Measurements from ENCODE around the gene SEMA7A. TPM values are rescaled to one million over a fixed set of nuclear protein-coding genes. Genes with fewer than 3 reads are reported as not detected.
"Not testable (repeated sequence)": the region's sequence is repeated elsewhere in the genome, so short reads cannot be mapped to it uniquely, and the experiment has no call there.

Gene SEMA7A
- total RNA-seq, 1 donor from 2014 or later, result 51.5 TPM

- no peak for DNase-seq
Observed at GRCh38 chr15:74373056-74373650, 60.6 kb downstream of the SEMA7A start.

- no peak for DNase-seq
Observed at GRCh38 chr15:74370471-74370870, 63.3 kb downstream of the SEMA7A start.

- DNase-seq, result no peak
Observed at GRCh38 chr15:74369756-74370155, 64.0 kb downstream of the SEMA7A start.

- no peak for DNase-seq
Observed at GRCh38 chr15:74369084-74369745, 64.5 kb downstream of the SEMA7A start.

GRCh38 chr15:74368121-74368520, 65.6 kb downstream of the SEMA7A start:
- DNase-seq, result no peak

GRCh38 chr15:74367296-74367854, 66.4 kb downstream of the SEMA7A start, which contains the start of gene CYP11A1:
TSS of gene CYP11A1 (minus strand) at chr15:74367646. CDS start at chr15:74367585, 61 bp downstream.
- DNase-seq, result no peak

GRCh38 chr15:74365598-74366445, 67.9 kb downstream of the SEMA7A start:
- DNase-seq, result no peak

GRCh38 chr15:74364936-74365597, 68.7 kb downstream of the SEMA7A start:
- no peak for DNase-seq

- DNase-seq, result no peak
Observed at GRCh38 chr15:74362482-74362881, 71.3 kb downstream of the SEMA7A start.

GRCh38 chr15:74360855-74361254, 72.9 kb downstream of the SEMA7A start:
- DNase-seq, result not testable (repeated sequence)

GRCh38 chr15:74359376-74359775, 74.4 kb downstream of the SEMA7A start:
- not testable (repeated sequence) for DNase-seq

Small RNAs within 50 kb of the gene (small RNA-seq; reads per million reads assigned to genes)
- gene MIR6881, result not detected

Other genes with a start within 250 kb of the SEMA7A start
- 2.3 TPM for gene STRA6, start 231.2 kb downstream of the SEMA7A start, total RNA-seq
- gene CCDC33, start 197.6 kb downstream of the SEMA7A start, total RNA-seq, result not detected
- not detected for gene CYP11A1, start 66.3 kb downstream of the SEMA7A start, total RNA-seq
- 31.2 TPM for gene UBL7, start 27.2 kb upstream of the SEMA7A start, total RNA-seq
- gene ARID3B, start 107.3 kb upstream of the SEMA7A start, total RNA-seq, result 8.3 TPM
- 27.0 TPM for gene CLK3, start 181.9 kb upstream of the SEMA7A start, total RNA-seq